ENCODE data around the gene RBM6.
A peak's percentile ranks its signal among the peaks of the same experiment; 100 is the strongest.
"Not testable (repeated sequence)": the region's sequence is repeated elsewhere in the genome, so short reads cannot be mapped to it uniquely, and the experiment has no call there.

Gene RBM6, protein sequence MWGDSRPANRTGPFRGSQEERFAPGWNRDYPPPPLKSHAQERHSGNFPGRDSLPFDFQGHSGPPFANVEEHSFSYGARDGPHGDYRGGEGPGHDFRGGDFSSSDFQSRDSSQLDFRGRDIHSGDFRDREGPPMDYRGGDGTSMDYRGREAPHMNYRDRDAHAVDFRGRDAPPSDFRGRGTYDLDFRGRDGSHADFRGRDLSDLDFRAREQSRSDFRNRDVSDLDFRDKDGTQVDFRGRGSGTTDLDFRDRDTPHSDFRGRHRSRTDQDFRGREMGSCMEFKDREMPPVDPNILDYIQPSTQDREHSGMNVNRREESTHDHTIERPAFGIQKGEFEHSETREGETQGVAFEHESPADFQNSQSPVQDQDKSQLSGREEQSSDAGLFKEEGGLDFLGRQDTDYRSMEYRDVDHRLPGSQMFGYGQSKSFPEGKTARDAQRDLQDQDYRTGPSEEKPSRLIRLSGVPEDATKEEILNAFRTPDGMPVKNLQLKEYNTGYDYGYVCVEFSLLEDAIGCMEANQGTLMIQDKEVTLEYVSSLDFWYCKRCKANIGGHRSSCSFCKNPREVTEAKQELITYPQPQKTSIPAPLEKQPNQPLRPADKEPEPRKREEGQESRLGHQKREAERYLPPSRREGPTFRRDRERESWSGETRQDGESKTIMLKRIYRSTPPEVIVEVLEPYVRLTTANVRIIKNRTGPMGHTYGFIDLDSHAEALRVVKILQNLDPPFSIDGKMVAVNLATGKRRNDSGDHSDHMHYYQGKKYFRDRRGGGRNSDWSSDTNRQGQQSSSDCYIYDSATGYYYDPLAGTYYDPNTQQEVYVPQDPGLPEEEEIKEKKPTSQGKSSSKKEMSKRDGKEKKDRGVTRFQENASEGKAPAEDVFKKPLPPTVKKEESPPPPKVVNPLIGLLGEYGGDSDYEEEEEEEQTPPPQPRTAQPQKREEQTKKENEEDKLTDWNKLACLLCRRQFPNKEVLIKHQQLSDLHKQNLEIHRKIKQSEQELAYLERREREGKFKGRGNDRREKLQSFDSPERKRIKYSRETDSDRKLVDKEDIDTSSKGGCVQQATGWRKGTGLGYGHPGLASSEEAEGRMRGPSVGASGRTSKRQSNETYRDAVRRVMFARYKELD

DNA sequence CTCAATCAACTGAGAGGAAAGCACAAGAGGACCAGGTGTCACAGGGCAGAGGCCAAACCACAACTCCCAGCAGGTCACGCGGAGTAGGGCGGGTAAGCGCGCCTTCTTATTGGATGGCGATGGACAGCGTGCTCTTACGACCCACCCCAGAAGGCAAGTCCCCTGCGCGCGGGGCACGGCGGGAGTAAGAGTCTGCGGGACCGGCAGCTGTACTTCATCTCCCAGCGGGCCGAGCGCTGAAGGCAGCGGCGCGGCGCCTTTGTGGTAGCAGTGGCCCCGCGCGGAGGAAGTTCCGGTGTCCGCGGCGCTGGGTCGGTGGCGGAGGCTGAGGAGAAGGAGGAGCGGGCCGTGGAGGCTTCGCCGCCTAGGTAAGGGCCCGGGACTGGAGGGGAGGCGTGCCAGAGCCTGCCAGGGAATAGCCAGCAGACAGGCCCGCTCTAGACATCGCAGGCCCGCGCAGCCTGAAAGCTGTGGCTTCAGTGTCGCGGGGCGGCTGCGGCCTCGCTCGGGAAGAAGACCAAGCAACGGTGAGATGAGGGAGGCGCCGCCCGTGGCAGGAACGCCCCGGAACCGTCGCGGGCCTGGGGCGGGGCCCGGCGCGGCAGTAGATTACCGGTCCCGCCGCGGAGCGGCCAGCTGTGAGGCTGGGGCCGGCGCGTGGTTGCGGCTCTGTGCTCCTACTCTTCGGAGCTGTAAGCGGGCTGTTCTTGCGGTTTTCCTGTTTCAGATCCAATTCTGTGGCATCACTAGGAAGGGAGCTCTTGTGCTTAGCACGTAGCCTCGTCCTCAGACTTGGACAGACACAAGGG lies at the start of gene RBM6:
TSS of gene RBM6 (plus strand) at position 293 of the 809 bp plus-strand sequence. CDS start 22,492 bp downstream, outside the sequence.
- peak; percentile 87 to 93 (median 92) for DNase-seq (ENCODE audit: low read depth in 2 of 3, low spot score in 1 of 3)

DNA sequence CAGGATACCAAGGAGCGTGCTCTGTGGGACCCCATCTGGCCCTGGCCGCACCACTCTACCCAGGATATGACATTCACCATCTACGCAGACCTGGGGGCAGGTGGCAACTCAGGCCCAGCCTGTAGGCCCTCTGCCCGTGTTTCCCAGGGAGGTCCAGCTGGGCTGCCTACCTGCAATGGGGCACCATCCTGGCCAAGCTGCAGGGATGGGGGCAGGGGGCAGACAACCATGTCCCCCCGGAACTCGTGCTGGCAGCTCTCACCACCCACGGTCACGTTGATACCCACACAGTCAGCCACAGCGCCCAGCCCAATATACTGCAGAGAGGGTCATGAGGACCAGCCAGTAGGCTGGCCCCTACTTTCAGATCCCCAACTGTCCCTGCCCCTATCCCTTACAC lies 44.2 kb upstream of the RBM6 start:
- DNase-seq (ENCODE audit: low read depth in 2 of 3, low spot score in 1 of 3) = no peak

DNA sequence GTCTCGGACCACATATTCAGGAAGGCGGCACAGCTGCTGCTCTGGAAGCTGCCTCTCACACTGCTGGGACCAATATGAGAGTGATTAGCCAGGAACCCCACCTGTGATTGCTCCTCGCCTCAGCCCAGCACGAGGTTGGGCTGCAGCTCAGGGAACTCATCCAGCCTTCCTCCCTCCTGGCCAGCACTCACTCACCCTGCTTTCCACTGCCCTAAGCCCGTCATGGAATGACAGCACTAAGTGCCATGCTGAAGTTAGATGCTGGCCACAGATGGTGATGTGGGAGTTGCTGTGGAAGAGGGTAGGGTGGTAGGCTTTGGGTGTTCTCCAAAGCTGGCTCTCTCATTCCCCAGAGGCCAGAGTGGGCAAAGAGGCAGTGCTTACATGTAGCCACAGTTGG lies 43.6 kb upstream of the RBM6 start:
- DNase-seq (ENCODE audit: low read depth in 2 of 3, low spot score in 1 of 3) = no peak

DNA sequence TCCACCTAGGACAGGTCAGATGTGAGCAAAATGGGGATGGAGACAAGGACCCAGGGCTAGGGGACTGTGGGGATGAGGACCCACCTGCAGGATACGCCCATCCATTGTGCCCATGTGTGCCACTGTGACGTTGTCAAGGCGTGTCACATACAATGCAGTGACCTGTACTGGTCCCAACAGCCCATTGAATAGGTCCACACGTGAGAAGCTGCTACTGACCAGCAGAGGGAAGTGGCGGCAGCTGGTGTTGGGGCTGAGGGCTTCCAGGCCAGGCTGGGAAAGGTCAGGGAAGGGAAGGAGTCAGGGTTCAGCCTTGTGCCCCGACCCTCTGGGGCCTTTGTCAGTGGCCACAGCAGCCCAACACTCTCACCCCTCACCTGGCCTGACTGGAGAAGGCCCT lies 41.0 kb upstream of the RBM6 start:
- no peak for DNase-seq (ENCODE audit: low read depth in 2 of 3, low spot score in 1 of 3)

DNA sequence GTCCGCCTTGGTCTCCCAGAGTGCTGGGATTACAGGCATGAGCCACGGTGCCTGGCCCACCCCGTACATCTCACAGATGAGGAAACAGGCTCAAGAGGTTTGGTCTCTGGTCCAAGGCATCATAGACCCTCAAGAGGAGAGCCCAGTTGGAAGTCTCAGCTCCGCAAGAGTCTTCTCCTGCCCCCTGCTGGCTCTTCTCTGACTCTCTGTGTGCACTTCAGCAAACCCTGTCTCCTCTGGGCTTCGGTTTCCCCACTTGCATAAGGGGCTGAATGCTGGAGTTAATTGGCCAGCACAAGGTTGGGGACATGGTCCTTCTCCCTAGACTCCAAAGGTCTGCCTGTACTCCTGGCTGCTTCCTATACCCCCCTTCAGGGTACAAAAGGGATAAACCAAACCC lies 40.1 kb upstream of the RBM6 start:
- no peak for DNase-seq (ENCODE audit: low read depth in 2 of 3, low spot score in 1 of 3)

DNA sequence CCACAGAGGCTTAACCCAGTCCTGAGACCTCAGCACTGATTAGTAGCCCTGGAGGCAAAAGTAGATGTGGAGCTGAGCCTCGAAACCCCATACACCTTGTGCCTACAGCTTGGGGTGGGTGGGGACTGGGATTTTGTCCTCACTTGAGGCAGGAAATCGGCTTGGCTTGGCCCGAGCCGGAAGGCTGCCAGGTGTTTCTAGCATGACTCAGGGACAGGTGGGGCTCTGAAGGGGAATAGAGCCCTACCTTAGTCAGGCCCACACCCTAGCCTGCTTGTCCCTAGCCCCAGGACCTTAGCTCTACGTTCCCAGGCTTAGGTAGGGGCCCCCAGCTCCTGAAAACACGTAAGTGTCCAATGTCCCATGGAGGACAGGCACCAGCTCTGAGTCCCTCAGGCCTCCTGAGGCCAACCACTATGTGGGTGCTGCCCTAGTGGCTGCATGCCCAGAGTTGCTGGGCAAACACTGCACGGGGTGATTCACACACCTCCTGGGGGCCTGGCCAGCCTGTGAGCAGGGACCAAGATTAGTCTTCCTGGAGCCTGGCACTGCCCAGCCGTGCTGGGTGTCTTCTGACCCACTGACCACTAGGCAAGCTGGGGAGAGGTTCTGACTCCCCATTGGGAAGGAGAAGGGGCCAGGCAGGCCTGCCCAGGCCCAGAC lies 39.3 kb upstream of the RBM6 start:
- DNase-seq (ENCODE audit: low read depth in 2 of 3, low spot score in 1 of 3) = no peak

DNA sequence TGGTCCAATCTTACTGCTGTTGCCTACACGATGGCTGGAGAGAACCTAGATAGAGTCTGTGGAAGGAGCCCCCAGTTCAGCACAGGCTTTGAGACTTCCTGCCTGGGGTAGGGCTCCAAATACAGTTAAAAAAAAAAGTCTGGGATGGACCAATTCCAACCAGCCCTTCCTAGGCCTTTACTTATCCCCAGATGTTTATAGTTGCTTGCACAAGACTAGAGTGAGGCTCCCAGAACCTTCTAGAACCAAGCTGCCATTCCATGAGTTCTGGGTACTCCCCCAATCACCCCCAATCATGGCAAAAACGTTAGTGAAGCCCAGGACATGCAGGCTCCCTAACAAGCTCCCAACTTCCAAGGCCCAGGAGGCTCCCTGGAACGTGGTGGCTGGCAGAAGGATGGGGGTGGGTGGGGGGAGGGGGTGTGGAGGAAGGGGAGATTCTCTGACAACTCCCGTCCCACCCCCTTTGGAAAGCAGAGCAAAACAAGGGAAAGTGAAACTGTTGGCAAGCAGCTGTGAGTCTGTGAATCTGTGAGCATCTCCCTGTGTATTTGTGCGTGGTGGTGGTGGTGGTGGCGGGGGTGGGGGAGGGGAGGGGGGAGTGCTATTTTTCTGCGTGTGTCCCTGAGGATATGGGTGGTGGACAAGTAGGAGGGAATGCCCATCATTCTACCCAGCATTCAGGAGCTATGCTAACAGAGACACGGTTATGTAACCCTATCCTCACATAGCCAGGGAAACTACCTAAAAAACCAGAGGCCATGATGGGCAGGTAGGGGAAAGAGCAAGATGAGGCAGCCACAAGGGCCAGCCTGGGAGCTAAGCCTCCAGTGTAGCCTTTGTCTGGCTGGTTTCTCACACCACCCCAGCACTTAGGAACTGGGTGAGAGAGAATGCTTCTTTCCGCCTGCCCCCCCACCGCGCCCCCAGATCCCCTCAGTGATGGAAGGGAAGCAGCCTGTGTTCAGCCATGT lies 38.3 kb upstream of the RBM6 start:
- no peak for DNase-seq (ENCODE audit: low read depth in 2 of 3, low spot score in 1 of 3)

DNA sequence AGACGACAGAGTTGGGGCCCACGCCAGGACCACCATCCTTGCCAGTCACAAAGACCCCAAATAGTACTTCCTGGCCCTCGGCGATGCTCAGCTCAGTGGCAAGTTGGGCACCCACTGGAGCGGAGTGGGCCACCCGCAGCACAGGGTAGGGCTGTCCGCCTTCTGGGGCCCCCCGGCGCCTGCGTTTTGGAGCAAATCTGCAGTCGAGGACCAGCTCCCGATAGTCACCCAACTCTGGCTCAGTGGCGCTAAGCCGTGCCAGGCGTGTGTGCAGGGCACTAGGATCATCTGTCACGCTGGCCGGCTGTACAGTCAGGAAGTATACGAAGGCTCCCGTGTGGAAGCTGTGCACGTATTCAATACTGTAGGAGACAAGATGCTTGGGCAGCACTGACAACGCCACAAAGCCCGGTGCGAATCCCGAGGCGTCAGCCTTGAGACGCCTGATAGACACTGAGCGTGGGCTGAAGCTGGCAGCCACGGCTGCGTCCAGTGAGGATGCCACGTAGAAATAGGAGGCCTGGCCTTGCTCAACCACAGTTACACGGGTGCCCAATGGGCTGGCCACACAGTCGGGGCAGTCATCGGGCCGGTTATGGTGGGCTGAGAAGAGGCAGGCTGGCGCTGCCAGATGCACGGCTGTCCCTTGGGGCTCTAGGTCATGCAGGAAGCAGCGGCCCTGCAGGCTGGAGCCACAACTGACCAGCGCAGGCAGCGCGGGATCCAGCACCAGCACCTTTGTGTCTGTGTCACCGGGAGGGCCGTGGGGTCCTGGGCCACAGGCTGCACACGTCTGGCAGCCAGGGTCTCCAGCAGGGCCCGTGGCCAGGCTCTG lies 37.2 kb upstream of the RBM6 start:
- DNase-seq (ENCODE audit: low read depth in 2 of 3, low spot score in 1 of 3) = no peak

DNA sequence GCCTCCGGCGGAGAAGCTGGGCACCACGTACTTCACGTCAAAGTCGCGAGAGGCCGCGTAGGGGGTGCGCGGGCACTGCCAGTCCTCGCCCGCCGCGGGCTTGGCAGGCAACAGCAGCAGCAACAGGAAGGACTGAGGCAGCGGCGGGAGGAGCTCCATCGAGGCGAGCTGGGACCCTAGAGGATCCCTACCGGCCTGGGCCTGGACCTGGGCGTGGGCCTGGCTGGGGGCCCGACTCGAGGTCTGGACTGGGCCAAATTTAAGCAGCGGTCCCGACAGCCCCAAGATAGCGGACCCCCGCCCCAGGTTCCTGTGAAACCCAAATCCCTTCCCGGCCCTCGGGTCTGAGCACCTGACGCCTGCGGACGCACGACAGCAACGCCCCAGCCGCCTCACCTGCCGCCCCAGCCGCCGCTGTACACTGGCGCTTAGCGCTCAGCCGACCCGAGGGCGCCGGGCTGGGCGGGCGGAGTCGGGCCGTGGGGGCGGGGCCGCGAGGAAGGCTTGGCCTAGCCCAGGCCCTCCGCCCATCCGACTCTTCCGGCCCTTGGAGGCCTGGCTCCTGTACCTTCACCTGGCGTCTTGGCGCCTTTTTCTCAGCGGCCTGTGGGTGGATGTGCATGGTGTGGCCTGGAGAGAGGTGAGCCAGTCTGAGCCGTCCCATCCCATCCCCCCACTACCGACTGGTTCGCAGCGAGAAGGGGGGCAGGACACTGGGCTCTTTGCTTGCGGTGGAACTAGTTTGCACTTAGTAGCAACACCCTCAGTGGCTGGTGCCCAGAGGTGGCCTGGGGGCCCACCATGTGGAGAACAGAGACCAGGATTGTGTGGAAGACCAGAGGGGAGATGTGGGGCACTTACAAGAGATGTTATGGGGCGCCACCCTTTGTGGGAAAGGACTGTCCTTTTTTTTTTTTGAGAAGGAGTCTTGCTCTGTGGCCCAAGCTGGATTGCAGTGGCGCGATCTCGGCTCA lies 36.2 kb upstream of the RBM6 start, which contains the start of gene MST1R:
TSS of gene MST1R (minus strand) at position 423 of the 974 bp plus-strand sequence. CDS start at position 159, 264 bp downstream.
- peak; percentile 72 to 81 (median 78) for DNase-seq (ENCODE audit: low read depth in 2 of 3, low spot score in 1 of 3)

DNA sequence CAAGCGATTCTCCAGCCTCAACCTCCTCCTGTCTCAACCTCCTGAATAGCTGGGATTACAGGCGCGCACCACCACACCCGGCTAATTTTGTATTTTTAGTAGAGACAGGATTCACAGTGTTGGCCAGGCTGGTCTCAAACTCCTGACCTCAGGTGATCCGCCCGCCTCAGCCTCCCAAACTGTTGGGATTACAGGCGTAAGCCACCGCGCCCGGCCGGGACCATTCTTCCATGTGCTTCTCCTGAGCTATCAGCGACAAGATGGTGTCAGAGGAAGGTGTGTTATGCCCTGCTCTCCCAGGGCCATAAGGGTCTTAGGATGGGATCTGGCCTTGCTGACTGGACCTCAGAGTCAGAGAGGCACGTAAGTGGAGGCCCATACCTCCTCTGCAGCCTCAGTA lies 35.5 kb upstream of the RBM6 start:
- DNase-seq (ENCODE audit: low read depth in 2 of 3, low spot score in 1 of 3) = not testable (repeated sequence)

DNA sequence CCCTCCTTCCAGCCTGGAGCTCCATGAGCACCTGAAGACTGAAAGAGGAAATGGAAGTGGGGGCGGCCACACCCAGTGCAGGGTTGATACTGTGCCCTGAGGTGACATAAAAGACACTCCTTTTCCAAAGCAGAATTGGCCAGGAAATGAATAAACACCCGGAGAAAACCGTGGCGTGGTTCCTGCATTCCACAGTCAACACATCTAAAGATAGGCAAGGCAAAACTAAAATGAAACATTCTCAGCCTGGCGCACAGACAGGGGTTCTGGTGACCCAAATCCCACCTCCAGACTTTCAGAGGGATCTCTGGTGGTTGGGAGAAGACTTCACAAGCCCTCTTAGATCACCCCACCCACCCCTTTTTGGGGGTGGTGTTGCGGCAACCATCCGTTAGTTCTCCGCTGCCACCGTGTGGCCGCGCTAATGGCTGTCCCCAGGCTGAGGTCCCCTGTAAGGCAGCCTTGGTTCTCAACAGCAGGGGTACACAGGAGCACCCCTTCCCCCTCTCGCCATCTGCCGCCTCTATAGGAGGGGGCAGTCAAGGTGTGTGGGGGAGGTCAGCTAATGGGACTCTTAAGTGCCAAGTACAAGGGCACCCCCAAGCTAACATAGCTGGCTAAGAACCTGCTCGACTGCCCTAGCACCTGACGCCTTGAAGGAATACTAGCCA lies 33.7 kb upstream of the RBM6 start:
- peak; percentile 30 to 43 (median 40) for DNase-seq (ENCODE audit: low read depth in 2 of 3, low spot score in 1 of 3)

DNA sequence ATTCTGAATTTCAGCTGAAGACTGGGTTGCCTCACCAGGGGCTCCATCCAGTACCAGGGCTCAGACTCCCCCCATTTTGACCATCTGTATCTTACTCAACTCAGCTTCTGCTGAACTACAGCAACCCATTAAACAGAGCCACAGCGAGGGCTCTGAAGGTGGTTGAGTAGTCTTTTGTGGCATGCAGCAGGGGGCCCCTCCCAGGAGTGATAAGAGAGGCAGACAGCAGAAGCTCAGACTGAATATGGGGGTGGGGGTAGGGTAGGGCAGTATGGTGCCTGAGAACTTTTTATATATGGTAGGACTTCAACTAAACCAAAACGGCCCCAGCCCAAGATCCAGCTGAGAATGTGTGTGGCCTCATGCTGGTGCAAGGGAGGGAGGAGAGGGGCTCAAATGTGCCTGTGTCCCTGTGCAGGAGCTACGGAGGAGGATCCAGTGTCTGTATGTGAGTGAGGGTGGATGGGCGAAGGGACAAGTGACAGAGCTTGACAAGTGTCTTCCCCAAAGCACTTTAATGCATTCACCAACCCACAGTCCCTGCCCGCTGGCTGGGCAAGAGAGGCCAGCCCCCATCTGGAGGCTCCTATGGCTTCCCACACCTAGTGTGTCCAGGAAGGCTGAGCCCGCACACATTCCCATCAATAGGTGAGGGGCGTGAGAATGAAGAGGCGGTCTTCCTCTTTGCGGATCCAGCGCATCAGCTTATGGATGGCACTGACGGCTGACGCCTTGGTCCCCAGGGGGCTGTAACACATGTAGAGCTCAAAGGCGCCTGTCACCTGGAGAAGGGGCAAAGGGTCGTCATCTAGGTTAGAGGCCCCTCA lies 31.4 kb upstream of the RBM6 start:
- DNase-seq (ENCODE audit: low read depth in 2 of 3, low spot score in 1 of 3) = no peak

DNA sequence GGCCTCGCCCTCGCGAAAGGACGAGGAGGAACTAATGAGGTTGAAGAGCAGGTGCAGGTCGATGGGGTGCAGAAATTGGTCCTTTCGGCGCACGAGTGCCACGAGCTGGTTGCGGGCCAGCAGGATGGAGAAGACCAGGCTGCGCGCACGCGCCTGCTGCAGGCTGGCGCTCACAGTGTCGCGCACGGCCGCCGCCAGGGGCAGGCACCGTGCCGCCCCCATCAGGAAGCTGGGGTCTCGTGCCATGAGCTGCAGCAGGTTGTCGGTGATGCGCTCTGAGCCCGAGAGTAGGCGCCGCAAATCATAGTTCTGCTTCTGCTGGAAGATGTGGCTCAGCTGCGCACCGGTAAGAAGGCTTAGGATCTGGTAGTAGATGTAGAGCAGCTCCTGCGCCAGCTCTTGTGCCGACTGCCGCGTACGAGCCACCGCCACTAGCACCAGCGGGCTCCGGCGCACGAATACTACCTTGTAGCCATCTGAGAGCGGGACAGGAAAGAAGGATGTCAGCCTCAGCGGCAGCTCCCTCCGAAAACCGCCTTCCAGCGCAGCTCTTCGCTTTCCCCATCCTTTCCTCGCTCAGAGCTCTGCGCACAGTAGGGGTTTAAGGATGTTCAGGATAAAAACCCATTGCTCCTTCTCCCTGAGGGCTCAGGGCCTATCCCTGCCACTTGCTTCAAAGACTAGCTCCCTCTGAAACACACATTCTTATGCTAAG lies 29.4 kb upstream of the RBM6 start:
- DNase-seq (ENCODE audit: low read depth in 2 of 3, low spot score in 1 of 3) = no peak

DNA sequence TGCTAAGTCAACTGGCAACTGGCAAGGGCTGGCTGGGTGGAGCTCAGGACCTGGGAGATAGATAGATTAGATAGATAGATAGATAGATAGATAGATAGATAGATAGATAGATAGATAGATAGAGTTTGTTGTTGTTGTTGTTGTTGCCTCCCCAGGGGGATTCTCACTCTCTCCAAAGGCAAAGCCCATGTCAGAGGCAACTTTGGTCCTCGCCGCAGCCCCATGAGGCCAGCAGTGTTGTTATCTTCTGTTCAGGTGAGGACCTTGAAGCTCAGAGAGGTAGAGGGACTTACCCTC lies 28.9 kb upstream of the RBM6 start:
- no peak for DNase-seq (ENCODE audit: low read depth in 2 of 3, low spot score in 1 of 3)

DNA sequence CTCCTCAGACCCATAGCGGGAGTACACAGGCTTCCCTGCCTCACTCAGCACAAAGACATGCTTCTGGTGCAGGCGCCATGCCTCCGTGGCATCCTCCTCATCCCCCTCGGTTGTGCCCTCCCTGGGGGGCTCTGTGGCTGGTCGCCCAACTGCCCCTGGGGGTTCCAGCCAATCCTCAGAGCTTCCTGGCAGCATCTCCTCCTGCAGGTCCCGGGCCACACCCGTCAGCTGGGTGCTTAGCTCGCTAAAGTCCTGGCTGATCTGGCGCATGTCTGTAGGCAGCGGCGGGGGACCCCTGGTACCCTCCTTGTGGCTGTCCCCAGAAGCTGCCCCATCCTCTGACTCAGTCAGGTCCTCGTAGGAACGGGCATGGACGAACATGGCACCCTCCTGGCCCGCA lies 28.3 kb upstream of the RBM6 start:
- no peak for DNase-seq (ENCODE audit: low read depth in 2 of 3, low spot score in 1 of 3)
